ENCODE data around the gene SLC5A12.

GRCh38 chr11:26618441-26618840, 103.4 kb downstream of the SLC5A12 start:
- no peak for TF ChIP-seq CTCF (IDR thresholded peaks at IDR 0.05)
- TF ChIP-seq POLR2A (IDR thresholded peaks at IDR 0.05): no peak
